Fibroblast of villous mesenchyme (primary cell): ENCODE measurements around the gene ZNF181. TPM values are rescaled to one million over a fixed set of nuclear protein-coding genes. Genes with fewer than 3 reads are reported as not detected.

ENCODE experiments used
- DNase-seq: peaks from one replicate; pipeline ENCODE4 v3.0.0-alpha.2; 2010; ENCODE audit warnings: low read depth
- H3K4me3 ChIP-seq: 2 replicates; pipeline ENCODE4 v1.5.1; 2011; ENCODE audit warnings: low read depth, mild to moderate bottlenecking, low read length
- CTCF ChIP-seq: IDR thresholded peaks from 2 replicates; pipeline ENCODE4 v1.5.1; 2012; ENCODE audit warnings: low read depth, mild to moderate bottlenecking, low read length; ENCODE audit not compliant: insufficient read depth
- total RNA-seq: library from RNA; depleted of rRNA; stranded (reverse); fragments of >200 nt; gene quantifications from 2 replicates; pipeline ENCODE4 v1.2.3, GENCODE V29; 2012

ZNF181 gene
- total RNA-seq, 1 donor = 14.7 TPM

DNA sequence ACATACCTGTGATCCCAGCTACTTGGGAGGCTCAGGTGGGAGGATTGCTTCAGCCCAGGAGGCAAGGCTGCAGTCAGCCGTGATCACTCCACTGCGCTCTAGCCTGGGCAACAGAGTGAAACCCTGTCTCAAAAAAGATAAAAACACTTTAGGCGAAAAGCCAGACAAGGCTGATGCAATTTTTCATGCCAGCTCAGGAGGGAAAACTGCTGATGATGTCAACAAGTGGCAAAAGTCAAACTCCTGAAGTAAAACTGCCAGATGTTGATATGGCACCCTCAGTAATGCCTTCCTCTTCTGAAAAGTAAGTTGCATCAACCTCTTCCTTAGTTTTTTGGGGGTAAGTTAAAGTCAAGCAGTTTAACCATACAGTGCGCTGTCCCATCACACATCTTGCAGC, 23.4 kb downstream of the ZNF181 start:
- no peak for TF ChIP-seq CTCF
- DNase-seq = no peak
- H3K4me3 ChIP-seq = no peak overlapping the region

GRCh38 chr19:34759218-34759917, 25.3 kb downstream of the ZNF181 start:
- TF ChIP-seq CTCF = no peak
- DNase-seq = no peak
- no peak overlapping the region for H3K4me3 ChIP-seq

GRCh38 chr19:34766386-34766785, 32.3 kb downstream of the ZNF181 start:
- TF ChIP-seq CTCF = no peak
- H3K4me3 ChIP-seq = no peak overlapping the region
- no peak for DNase-seq

- no peak for DNase-seq
- no peak for TF ChIP-seq CTCF
- H3K4me3 ChIP-seq = no peak overlapping the region
These were observed 33.9 kb downstream of the ZNF181 start for GRCh38 chr19:34767951-34768350.

- DNase-seq = peak; percentile 87
- TF ChIP-seq CTCF = no peak
- H3K4me3 ChIP-seq = peak within 1 kb of the TSS; percentile 94
These were observed 38.9 kb downstream of the ZNF181 start, which contains the start of gene ZNF599 for GRCh38 chr19:34772697-34773554. TSS of gene ZNF599 (minus strand) at chr19:34773215. CDS start at chr19:34772841, 374 bp downstream.

DNA sequence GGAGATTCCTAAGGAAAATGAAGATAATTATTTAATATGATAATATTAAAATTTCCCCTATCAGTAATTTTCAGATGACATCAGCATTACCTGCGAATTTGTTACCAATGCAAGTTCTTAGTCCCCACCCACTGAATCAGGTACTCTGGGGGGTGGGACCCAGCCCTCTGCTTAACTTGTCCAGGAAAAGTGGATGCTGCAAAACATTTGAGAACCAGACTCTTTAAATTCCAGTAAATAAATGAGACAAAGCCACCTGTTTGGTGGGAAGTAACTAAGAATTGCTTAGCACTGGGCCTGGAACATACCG, 39.5 kb downstream of the ZNF181 start:
- peak overlapping the region; percentile 94 for H3K4me3 ChIP-seq
- no peak for DNase-seq
- no peak for TF ChIP-seq CTCF
